Measurements from ENCODE around the gene TBC1D24. TPM values are rescaled to one million over a fixed set of nuclear protein-coding genes. Genes with fewer than 3 reads are reported as not detected.

TBC1D24 gene
- total and polyA plus RNA-seq, 2 donors (not counting 1 experiment from before 2014, with no cell fraction given): 7.1 to 9.4 TPM

GRCh38 chr16:2493605-2494004 lies 18.7 kb downstream of the TBC1D24 start:
- H3K9me3 ChIP-seq (ENCODE audit: control extremely low read depth in 1 of 3, control insufficient read depth in 2 of 3, insufficient read depth in 1 of 3, low read length in 2 of 3): no peaks in the 10 kb centered on the region
- H3K4me1 ChIP-seq (ENCODE audit: control insufficient read depth in 2 of 2, insufficient read depth in 2 of 2, low read length in 2 of 2): no peaks in the 10 kb centered on the region
- no peaks in the 10 kb centered on the region for H3K4me1 Mint-ChIP-seq
- H2AFZ ChIP-seq (ENCODE audit: insufficient read depth, low read depth, low read length, poor library complexity, severe bottlenecking): no peak overlapping the region
- intact Hi-C loops (cut with micrococcal nuclease): no loop called here
- H3K9me3 Mint-ChIP-seq (ENCODE audit: insufficient read depth): no peaks in the 10 kb centered on the region
- H3K27me3 ChIP-seq (replicated peaks in 1 of 4; ENCODE audit: control extremely low read depth in 1 of 4, control insufficient read depth in 3 of 4, insufficient read depth in 4 of 4, low read length in 3 of 4): no peaks in the 10 kb centered on the region
- H3K36me3 ChIP-seq (replicated peaks in 1 of 2; ENCODE audit: control extremely low read depth in 1 of 2, control insufficient read depth in 1 of 2, extremely low read depth in 1 of 2, insufficient read depth in 2 of 2, low read length in 1 of 2): peaks cover 0 to 6% of the 10 kb centered on the region in 2 experiments
- POLR2A ChIA-PET: no interaction called here
- H3K4me3 Mint-ChIP-seq: no peak overlapping the region
- no peaks in the 10 kb centered on the region for H3K27me3 Mint-ChIP-seq
- CTCF ChIA-PET: interaction anchor here (1.0 kb wide), 1 partner anchor 299 kb away, joined by 4 read pairs; no protein-coding TSS in a partner anchor
- DNase-seq (no peak), ATAC-seq (ENCODE audit: low read depth) (no peak)
- no peak overlapping the region for H3K27ac ChIP-seq (ENCODE audit: low read length in 2 of 2)
- no peak overlapping the region for H3K27ac Mint-ChIP-seq
- H3K4me3 ChIP-seq (ENCODE audit: control extremely low read depth in 1 of 5, extremely low read depth in 1 of 5, insufficient read depth in 1 of 5, low read depth in 2 of 5, low read length in 4 of 5): no peak overlapping the region
- H4K20me1 ChIP-seq (ENCODE audit: control insufficient read depth, insufficient read depth, low read length, poor library complexity, severe bottlenecking): no peaks in the 10 kb centered on the region
- no peak overlapping the region for H3K4me2 ChIP-seq (replicated peaks; ENCODE audit: low read depth, low read length, poor library complexity, severe bottlenecking)
- 98% methylated on average over 6 of the region's 6 CpGs for WGBS (ENCODE audit: insufficient coverage)
- TF ChIP-seq CTCF (IDR thresholded peaks at IDR 0.05) (no peak), EZH2 (IDR thresholded peaks at IDR 0.05; ENCODE audit: borderline replicate concordance, insufficient read depth, low read depth, low read length, poor library complexity, severe bottlenecking) (no peak)
- H3K79me2 ChIP-seq (ENCODE audit: control insufficient read depth, insufficient read depth, low read length): peaks cover 16% of the 10 kb centered on the region
- no peak overlapping the region for H3K9ac ChIP-seq (ENCODE audit: low read length)

GRCh38 chr16:2494616-2495015 lies 19.7 kb downstream of the TBC1D24 start:
- H2AFZ ChIP-seq (ENCODE audit: insufficient read depth, low read depth, low read length, poor library complexity, severe bottlenecking): no peak overlapping the region
- Mint-ChIP-seq H3K4me3 (no peak overlapping the region), H3K4me1 (no peaks in the 10 kb centered on the region), H3K27ac (no peak overlapping the region), H3K27me3 (no peaks in the 10 kb centered on the region), H3K9me3 (ENCODE audit: insufficient read depth) (no peaks in the 10 kb centered on the region)
- TF ChIP-seq CTCF (IDR thresholded peaks at IDR 0.05) (no peak), EZH2 (IDR thresholded peaks at IDR 0.05; ENCODE audit: borderline replicate concordance, insufficient read depth, low read depth, low read length, poor library complexity, severe bottlenecking) (no peak)
- ATAC-seq (ENCODE audit: low read depth) (no peak), DNase-seq (no peak)
- peaks cover 16% of the 10 kb centered on the region for H3K79me2 ChIP-seq (ENCODE audit: control insufficient read depth, insufficient read depth, low read length)
- WGBS (ENCODE audit: insufficient coverage): no CpG with 5 or more reads among the region's 5 CpGs
- no peaks in the 10 kb centered on the region for H3K27me3 ChIP-seq (replicated peaks in 1 of 4; ENCODE audit: control extremely low read depth in 1 of 4, control insufficient read depth in 3 of 4, insufficient read depth in 4 of 4, low read length in 3 of 4)
- H3K4me2 ChIP-seq (replicated peaks; ENCODE audit: low read depth, low read length, poor library complexity, severe bottlenecking): no peak overlapping the region
- H3K36me3 ChIP-seq (replicated peaks in 1 of 2; ENCODE audit: control extremely low read depth in 1 of 2, control insufficient read depth in 1 of 2, extremely low read depth in 1 of 2, insufficient read depth in 2 of 2, low read length in 1 of 2): peaks cover 0 to 6% of the 10 kb centered on the region in 2 experiments
- CTCF ChIA-PET: interaction anchor here (1.0 kb wide), 1 partner anchor 300 kb away, joined by 4 read pairs; no protein-coding TSS in a partner anchor
- H4K20me1 ChIP-seq (ENCODE audit: control insufficient read depth, insufficient read depth, low read length, poor library complexity, severe bottlenecking): no peaks in the 10 kb centered on the region
- no peak overlapping the region for H3K27ac ChIP-seq (ENCODE audit: low read length in 2 of 2)
- intact Hi-C loops (cut with micrococcal nuclease): no loop called here
- no peak overlapping the region for H3K4me3 ChIP-seq (ENCODE audit: control extremely low read depth in 1 of 5, extremely low read depth in 1 of 5, insufficient read depth in 1 of 5, low read depth in 2 of 5, low read length in 4 of 5)
- POLR2A ChIA-PET: interaction anchor here (0.7 kb wide), 1 partner anchor 250 kb away, joined by 3 read pairs; no protein-coding TSS in a partner anchor
- no peaks in the 10 kb centered on the region for H3K9me3 ChIP-seq (ENCODE audit: control extremely low read depth in 1 of 3, control insufficient read depth in 2 of 3, insufficient read depth in 1 of 3, low read length in 2 of 3)
- H3K9ac ChIP-seq (ENCODE audit: low read length): no peak overlapping the region
- no peaks in the 10 kb centered on the region for H3K4me1 ChIP-seq (ENCODE audit: control insufficient read depth in 2 of 2, insufficient read depth in 2 of 2, low read length in 2 of 2)

Data from B cell (primary cell).